SU-DHL-6 (cell line): ENCODE results near the gene NPAS3.

Experiments
- CTCF ChIP-seq: fragments of 200-600 bp; sonication (generic); IDR thresholded peaks from one replicate; pipeline ENCODE4 v1.5.1; 2017; ENCODE audit warnings: antibody characterized with exemption, mild to moderate bottlenecking, low read length, moderate library complexity; ENCODE audit not compliant: insufficient read depth, poor library complexity, severe bottlenecking
- EZH2phosphoT487 ChIP-seq: fragments of 200-600 bp; sonication (generic), shearing (Covaris generic); conservative IDR thresholded peaks from 2 replicates; pipeline ENCODE4 v1.6.1; 2018; ENCODE audit warnings: mild to moderate bottlenecking, antibody characterized with exemption, low read length, moderate library complexity, mixed read lengths

- TF ChIP-seq CTCF (no peak), EZH2phosphoT487 (no peak)
Observed at GRCh38 chr14:32947081-32947480, 8.4 kb downstream of the NPAS3 start.
